Endothelial cell of umbilical vein (primary cell): Measurements from ENCODE around the gene HDAC4. TPM values are rescaled to one million over a fixed set of nuclear protein-coding genes. Genes with fewer than 3 reads are reported as not detected.

Experiments
- BruUV-seq: library from RNA; stranded (reverse); fragments of 400-500 nt; replicated peaks from 2 replicates; lab custom pipeline; 2021; lab: Mats Ljungman, UMichigan
- CTCF ChIA-PET: fragments of 300-600, 350-600 bp; sonication (Branson Sonifier 250); formaldehyde crosslinking; loops from one replicate; lab custom pipeline; 2021; ENCODE audit warnings: antibody characterized with exemption, inconsistent platforms; lab: Charles Lee
- POLR2A ChIA-PET: fragments of 300-600, 350-600 bp; sonication (Branson Sonifier 250); formaldehyde crosslinking; loops from one replicate; lab custom pipeline; 2021; ENCODE audit warnings: antibody characterized with exemption, inconsistent platforms; lab: Charles Lee
- DNase-seq: peaks from one replicate; pipeline ENCODE4 v3.0.0-alpha.2; 2011; ENCODE audit warnings: low read depth, low spot score
- FAIRE-seq: peaks from 2 replicates; lab custom pipeline; 2011; peaks lifted over from hg19 to GRCh38; lab: Jason Lieb, UNC
- H2AFZ ChIP-seq: 2 replicates; pipeline ENCODE4 v1.6.0; 2012; ENCODE audit warnings: low read depth, low read length, control low read depth, inconsistent platforms
- H3K27ac ChIP-seq: 2 replicates; pipeline ENCODE4 v1.5.1; 2011; ENCODE audit warnings: low read depth, mild to moderate bottlenecking, control low read depth, low read length, moderate library complexity; ENCODE audit not compliant: insufficient read depth
- H3K27me3 ChIP-seq, 2 experiments: 2 replicates each; pipeline versions ENCODE4 v1.6.0 to v1.6.1; 2011; ENCODE audit warnings: low read length in 2 of 2, mixed read lengths in 1 of 2; ENCODE audit not compliant: control insufficient read depth in 2 of 2, insufficient read depth in 2 of 2
- H3K36me3 ChIP-seq, 2 experiments: 2 replicates in 1 of 2; 3 replicates in 1 of 2; pipeline ENCODE4 v1.5.1; 2011; ENCODE audit warnings: low read length in 2 of 2, mild to moderate bottlenecking in 1 of 2, moderate library complexity in 1 of 2; ENCODE audit not compliant: control insufficient read depth in 2 of 2, insufficient read depth in 2 of 2; ENCODE audit errors: extremely low read depth in 1 of 2
- H3K4me1 ChIP-seq: 3 replicates; pipeline ENCODE4 v1.5.1; 2011; ENCODE audit warnings: mild to moderate bottlenecking, low read length; ENCODE audit not compliant: control insufficient read depth, insufficient read depth; ENCODE audit errors: extremely low read depth
- H3K4me2 ChIP-seq: 2 replicates; pipeline ENCODE4 v1.6.1; 2011; ENCODE audit warnings: low read length, control low read depth, mixed read lengths; ENCODE audit not compliant: insufficient read depth
- H3K4me3 ChIP-seq, 3 experiments: fragments of 200-600 bp in 1 of 3; sonication (generic), shearing (Covaris generic) in 1 of 3; replicated peaks in 1 of 3; 2 replicates each; pipeline ENCODE4 v1.5.1; 2011 to 2016; ENCODE audit warnings: control low read depth in 3 of 3, low read length in 3 of 3, mild to moderate bottlenecking in 2 of 3, inconsistent platforms in 1 of 3, low read depth in 1 of 3, moderate library complexity in 1 of 3; ENCODE audit not compliant: insufficient read depth in 1 of 3
- H3K79me2 ChIP-seq: 2 replicates; pipeline ENCODE4 v1.6.0; 2012; ENCODE audit warnings: low read length, inconsistent platforms; ENCODE audit not compliant: control insufficient read depth, insufficient read depth
- H3K9ac ChIP-seq: replicated peaks from 2 replicates; pipeline ENCODE3; 2011; ENCODE audit warnings: low read length, control low read depth; ENCODE audit not compliant: insufficient read depth; ENCODE audit errors: extremely low read depth
- H3K9me1 ChIP-seq: replicated peaks from 3 replicates; pipeline ENCODE4 v1.6.0; 2011; ENCODE audit warnings: mild to moderate bottlenecking, low read length; ENCODE audit not compliant: control insufficient read depth, insufficient read depth; ENCODE audit errors: extremely low read depth
- H3K9me3 ChIP-seq: replicated peaks from 2 replicates; pipeline ENCODE4 v1.5.1; 2012; ENCODE audit warnings: low read length, inconsistent platforms; ENCODE audit not compliant: control insufficient read depth, insufficient read depth
- H4K20me1 ChIP-seq: replicated peaks from 2 replicates; pipeline ENCODE3; 2011; ENCODE audit warnings: mild to moderate bottlenecking, low read length; ENCODE audit not compliant: control insufficient read depth, insufficient read depth; ENCODE audit errors: extremely low read depth
- CTCF ChIP-seq, 2 donors: IDR thresholded peaks; 1 replicate in 1 of 2; 2 replicates in 1 of 2; pipeline ENCODE4 v1.5.1; 2011; ENCODE audit warnings: low read length in 2 of 2, mild to moderate bottlenecking in 2 of 2, moderate library complexity in 2 of 2, control low read depth in 1 of 2, inconsistent platforms in 1 of 2, low read depth in 1 of 2; ENCODE audit not compliant: insufficient read depth in 1 of 2; ENCODE audit errors: extremely low read depth in 1 of 2
- EZH2 ChIP-seq: IDR thresholded peaks from 2 replicates; pipeline ENCODE4 v1.6.1; 2012; ENCODE audit warnings: borderline replicate concordance, low read depth, mild to moderate bottlenecking, moderate library complexity, low read length, inconsistent platforms; ENCODE audit not compliant: severe bottlenecking
- FOS ChIP-seq: IDR thresholded peaks from 2 replicates; pipeline ENCODE4 v1.6.1; 2011; ENCODE audit warnings: mild to moderate bottlenecking, low read length, moderate library complexity, borderline replicate concordance; ENCODE audit not compliant: insufficient read depth
- GATA2 ChIP-seq: IDR thresholded peaks from 2 replicates; pipeline ENCODE4 v1.7.0; 2011; ENCODE audit warnings: low read depth, mild to moderate bottlenecking, moderate library complexity, mixed read lengths, low read length; ENCODE audit not compliant: insufficient read length, insufficient read depth
- JUN ChIP-seq: IDR thresholded peaks from 2 replicates; pipeline ENCODE4 v1.6.1; 2011; ENCODE audit warnings: borderline replicate concordance, low read depth; ENCODE audit not compliant: insufficient read length, insufficient read depth
- POLR2A ChIP-seq: IDR thresholded peaks from 2 replicates; pipeline ENCODE4 v1.6.1; 2012; ENCODE audit warnings: low read depth, mild to moderate bottlenecking, control low read depth, low read length
- POLR2AphosphoS5 ChIP-seq: IDR thresholded peaks from 2 replicates; pipeline ENCODE4 v1.6.1; 2012; ENCODE audit warnings: low read depth, mild to moderate bottlenecking, control low read depth, low read length, moderate library complexity; ENCODE audit not compliant: insufficient read depth
- dilution Hi-C: fragments of 300-500 bp; cut with MboI; formaldehyde crosslinking; loops from one replicate; pipeline ENCODE4 v1.15.0; 2019; ENCODE audit warnings: low sequenced_read_pairs; ENCODE audit not compliant: extremely low pct_ligation_motif_present
- intact Hi-C: fragments of 100-400 bp; cut with micrococcal nuclease; formaldehyde crosslinking; loops from one replicate; pipeline ENCODE4 v1.10.0; 2022
- polyA plus RNA-seq, 4 experiments: library from polyadenylated mRNA; depleted of rRNA in 3 of 4; stranded (reverse) in 3 of 4; unstranded in 1 of 4; fragments of >200 nt; gene quantifications; 2 replicates each; pipeline versions ENCODE4 v1.2.1 to v1.2.3, GENCODE V29; 2011 to 2012; ENCODE audit warnings: missing spikeins in 1 of 4
- total RNA-seq: library from RNA; stranded (reverse); gene quantifications from 2 replicates; pipeline ENCODE4 v1.2.3, GENCODE V29; 2021

Gene HDAC4
- total and polyA plus RNA-seq, 2 donors (not counting 3 experiments of a cell fraction or from before 2014, with no cell fraction given), result 13.4 to 33.0 TPM

- ChIA-PET POLR2A (no interaction called here), CTCF (no interaction called here)
- Histone ChIP-seq H3K36me3 (no peaks in the 10 kb centered on the region), H3K79me2 (no peaks in the 10 kb centered on the region), H3K9me3 (no peaks in the 10 kb centered on the region), H3K4me1 (no peaks in the 10 kb centered on the region), H2AFZ (no peak overlapping the region), H3K27me3 (no peaks in the 10 kb centered on the region), H3K9ac (no peak overlapping the region), H3K27ac (no peak overlapping the region), H3K4me3 (no peak overlapping the region), H3K4me2 (no peak overlapping the region), H4K20me1 (no peaks in the 10 kb centered on the region), H3K9me1 (no peaks in the 10 kb centered on the region)
- intact Hi-C loops, result no loop called here
- TF ChIP-seq POLR2A (no peak), GATA2 (no peak), EZH2 (no peak)
- FAIRE-seq (no peak), DNase-seq (no peak)
- dilution Hi-C loops, result no loop called here
- BruUV-seq, result no TSS peak
Measured at GRCh38 chr2:239002954-239003623, 397.7 kb downstream of the HDAC4 start.

- FAIRE-seq, result no peak
- POLR2A ChIA-PET, result no interaction called here
- no peaks in the 10 kb centered on the region for H4K20me1 ChIP-seq
- no peaks in the 10 kb centered on the region for H3K9me3 ChIP-seq
- H3K4me3 ChIP-seq, result no peak overlapping the region
- H3K9me1 ChIP-seq, result no peaks in the 10 kb centered on the region
- CTCF ChIA-PET, result no interaction called here
- H3K79me2 ChIP-seq, result no peaks in the 10 kb centered on the region
- no peak overlapping the region for H2AFZ ChIP-seq
- H3K27me3 ChIP-seq, result no peaks in the 10 kb centered on the region
- no peak for DNase-seq
- BruUV-seq, result no TSS peak
- no peaks in the 10 kb centered on the region for H3K36me3 ChIP-seq
- intact Hi-C loops, result no loop called here
- no peak overlapping the region for H3K27ac ChIP-seq
- no peak overlapping the region for H3K9ac ChIP-seq
- no peak for TF ChIP-seq EZH2
- no peak for TF ChIP-seq POLR2AphosphoS5
- no peak for TF ChIP-seq FOS
- TF ChIP-seq CTCF (IDR thresholded peaks at IDR 0.05; ENCODE audit: extremely low read depth in 1 of 2, insufficient read depth in 1 of 2, low read depth in 1 of 2, low read length in 2 of 2), result no peak
- no peak for TF ChIP-seq JUN
- TF ChIP-seq GATA2, result no peak
- H3K4me1 ChIP-seq, result no peaks in the 10 kb centered on the region
- dilution Hi-C loops, result no loop called here
- H3K4me2 ChIP-seq, result no peak overlapping the region
Measured at GRCh38 chr2:239002591-239002953, 398.2 kb downstream of the HDAC4 start.
